Lung microvascular endothelial cell (primary cell): ENCODE data around the gene NUDT14. TPM values are rescaled to one million over a fixed set of nuclear protein-coding genes. Genes with fewer than 3 reads are reported as not detected.

Experiments used
- DNase-seq, 2 donors: peaks; one replicate each; pipeline versions ENCODE4 v3.0.0 to v3.0.0-alpha.2; 2010; ENCODE audit warnings: low read depth in 2 of 2
- total RNA-seq: library from RNA; depleted of rRNA; stranded (reverse); fragments of >200 nt; gene quantifications from 2 replicates; pipeline ENCODE4 v1.2.1, GENCODE V29; 2014

NUDT14 gene
- total RNA-seq, 1 donor from 2014 or later, result 63.7 TPM

DNA sequence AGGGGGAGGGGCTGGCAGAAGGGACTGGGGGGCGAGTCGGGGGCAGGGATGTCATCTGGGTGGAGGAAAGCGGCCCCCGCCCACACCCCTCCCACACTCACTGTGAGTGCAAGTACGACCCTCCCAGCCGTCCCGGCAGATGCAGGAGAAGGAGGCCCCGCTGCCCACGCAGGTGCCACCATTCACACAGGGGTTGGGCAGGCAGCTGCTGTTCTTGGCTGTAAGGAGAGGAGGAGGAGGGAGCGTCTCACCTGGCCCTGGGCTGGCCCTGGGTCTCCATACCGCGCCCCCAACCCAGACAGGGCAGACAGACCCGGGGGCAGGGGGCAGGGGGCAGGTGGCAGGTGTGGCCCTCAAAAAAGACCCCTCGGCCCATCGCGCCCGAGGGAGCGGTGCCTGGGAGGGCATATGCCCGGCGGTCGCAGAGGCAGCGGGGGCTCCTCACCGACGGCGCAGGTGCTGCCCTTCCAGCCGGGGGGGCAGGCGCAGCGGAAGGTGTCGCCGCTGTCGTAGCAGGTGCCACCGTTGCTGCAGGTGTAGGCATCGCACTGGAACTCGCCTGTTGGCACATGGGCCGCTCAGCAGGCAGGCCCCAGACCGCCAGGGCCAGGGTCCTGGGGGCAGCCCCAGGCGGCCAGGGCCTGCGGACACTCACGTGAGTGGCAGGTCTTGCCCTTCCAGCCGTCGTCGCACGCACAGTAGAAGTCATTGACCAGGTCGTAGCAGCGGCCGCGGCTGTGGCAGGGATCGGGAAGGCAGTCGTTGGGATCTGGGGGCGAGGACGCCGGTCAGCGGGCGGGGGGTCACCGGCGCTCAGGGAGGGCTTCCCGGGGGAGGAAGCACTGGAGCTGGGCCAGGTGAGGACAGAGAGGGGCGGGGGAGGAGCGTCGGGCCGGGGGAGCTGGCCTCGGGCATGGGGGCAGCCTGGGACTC is 33.2 kb downstream of the NUDT14 start:
- no peak for DNase-seq

DNA sequence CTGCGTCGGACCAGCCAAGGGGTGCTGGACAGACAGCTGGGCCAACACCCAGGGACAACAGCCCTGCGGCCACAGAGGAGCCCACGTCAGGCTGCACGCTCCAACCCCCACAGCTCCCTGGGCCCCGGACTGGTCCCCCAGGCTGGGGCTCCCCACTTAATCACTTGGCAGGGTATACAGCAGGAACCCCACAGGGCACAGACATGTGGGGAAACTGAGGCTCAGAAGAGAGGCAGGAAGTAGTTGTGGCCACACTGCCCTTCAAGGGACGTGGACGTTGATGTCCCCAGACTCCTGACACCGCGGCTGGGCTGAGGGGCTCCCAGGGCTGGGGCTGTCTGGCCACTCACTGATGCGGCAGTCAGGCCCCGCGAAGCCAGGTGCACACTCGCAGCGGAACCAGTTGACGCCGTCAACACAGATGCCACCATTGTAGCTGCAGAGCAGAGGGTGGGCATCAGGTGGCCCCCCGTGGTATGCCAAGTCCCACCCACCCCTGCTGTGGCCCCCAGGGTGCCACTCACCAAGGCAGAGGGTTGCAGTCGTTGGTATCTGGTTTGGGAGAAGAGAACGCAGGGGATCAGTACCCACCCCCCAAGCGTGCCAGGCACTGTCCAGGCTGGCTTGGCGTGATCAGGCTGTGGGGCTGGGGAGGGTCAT is 34.0 kb downstream of the NUDT14 start:
- no peak for DNase-seq

DNA sequence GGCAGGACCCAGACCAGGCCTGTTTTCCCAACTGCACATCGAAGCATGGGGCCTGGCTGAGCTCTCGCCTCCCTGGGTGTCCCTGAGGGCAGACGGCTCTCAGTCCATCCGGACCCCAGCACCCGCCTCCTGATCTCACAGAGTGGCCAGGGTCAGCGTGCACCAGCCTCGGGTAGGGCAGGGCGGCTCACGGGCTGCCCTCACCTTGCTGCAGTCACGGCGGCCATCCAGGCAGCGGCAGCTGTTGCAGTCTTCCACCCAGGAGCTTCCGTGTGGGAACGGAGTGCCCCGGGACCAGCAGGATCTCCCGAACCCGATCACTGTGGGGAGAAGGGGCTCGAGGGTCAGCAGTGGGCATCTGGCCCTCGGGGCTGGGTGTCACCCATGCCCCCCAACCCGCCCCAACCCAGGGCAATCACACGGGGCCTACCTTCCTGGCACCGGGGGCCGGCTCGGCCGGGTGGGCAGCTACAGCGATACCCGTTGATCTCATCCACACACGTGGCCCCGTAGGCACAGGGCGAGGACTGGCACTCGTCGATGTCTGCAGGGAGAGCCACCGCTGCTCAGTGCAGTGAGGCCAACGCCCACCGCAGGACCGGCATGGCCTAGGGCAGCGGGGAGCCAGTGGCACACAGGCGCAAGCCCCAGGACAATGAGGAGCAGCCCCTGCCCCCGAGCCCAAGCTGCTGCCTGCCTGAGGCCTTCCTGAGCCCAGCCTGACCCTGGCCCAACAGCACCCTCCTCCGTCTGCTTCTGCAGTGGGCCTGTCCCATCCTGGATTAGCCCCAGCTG is 34.7 kb downstream of the NUDT14 start:
- DNase-seq, result no peak

DNA sequence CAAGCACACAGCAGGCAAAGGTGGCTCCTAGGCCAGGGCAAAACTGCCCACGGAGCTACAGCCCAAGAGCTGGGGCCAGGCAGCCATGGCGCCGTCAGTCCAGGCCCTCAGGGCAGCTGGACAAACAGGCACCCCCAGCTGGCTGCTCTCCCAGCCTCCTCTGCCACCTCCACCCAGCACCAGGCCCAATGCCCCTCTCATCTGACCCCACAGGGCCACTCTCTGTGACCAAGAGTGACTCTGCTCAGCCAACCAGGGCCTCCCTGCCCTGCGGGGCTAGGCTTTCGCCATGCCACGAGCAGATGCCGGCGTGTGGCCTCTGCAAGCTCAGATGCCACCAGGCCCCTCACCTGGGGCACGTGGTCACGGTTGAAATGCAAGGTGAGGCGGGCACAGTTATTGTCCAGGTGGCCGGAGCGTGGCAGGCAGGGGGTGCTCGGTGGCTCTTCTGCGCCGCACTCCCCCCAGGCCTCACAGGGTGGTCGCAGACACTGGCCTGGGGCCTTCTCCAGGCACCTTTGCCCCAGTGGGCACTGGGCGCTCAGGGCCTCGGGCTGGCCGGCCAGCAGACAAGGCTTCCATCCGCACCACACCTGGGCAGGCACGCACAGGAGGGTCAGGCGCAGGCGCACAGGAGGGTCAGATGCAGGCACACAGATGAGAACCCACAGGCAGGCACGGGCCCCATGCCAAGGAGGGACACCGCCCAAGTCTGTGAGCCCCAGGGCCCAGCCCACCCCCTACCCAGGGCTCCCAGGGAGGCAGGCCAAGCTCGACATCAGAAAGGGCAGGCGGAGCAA is 35.5 kb downstream of the NUDT14 start:
- no peak for DNase-seq

DNA sequence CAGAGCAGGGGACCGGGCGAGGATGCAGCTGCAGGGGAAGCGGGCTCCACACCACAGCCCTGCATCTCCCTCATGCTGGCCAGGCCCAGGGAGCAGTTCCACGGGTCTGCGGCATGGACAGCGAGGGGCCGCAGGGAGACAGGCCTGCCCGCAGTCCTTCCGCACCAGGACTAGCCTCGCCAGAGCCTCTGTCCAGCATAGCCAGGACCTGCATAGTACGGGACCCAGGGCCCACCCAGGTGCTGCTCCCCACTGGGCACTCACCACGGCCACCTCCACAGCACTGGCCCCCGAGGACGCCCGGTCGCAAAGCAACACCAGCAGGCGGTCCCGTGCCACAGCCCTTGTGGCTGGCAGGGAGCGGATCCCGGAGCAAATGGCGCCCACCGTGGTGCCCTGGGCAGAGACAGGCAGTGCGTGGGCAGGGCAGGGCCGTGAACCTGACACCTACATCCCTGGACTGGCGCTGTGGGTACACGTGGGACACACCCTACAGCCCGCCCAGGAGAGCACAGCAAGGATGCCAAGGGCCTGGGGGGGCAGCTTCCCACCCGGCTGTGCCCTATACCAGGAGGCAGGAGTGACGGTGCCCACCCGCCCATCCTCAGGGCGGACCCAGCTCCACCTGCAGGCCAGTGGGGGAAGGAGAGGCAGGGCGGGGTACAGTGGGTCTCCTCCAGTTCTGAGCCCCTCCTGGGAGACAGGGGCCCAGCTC is 36.3 kb downstream of the NUDT14 start:
- DNase-seq, result no peak

DNA sequence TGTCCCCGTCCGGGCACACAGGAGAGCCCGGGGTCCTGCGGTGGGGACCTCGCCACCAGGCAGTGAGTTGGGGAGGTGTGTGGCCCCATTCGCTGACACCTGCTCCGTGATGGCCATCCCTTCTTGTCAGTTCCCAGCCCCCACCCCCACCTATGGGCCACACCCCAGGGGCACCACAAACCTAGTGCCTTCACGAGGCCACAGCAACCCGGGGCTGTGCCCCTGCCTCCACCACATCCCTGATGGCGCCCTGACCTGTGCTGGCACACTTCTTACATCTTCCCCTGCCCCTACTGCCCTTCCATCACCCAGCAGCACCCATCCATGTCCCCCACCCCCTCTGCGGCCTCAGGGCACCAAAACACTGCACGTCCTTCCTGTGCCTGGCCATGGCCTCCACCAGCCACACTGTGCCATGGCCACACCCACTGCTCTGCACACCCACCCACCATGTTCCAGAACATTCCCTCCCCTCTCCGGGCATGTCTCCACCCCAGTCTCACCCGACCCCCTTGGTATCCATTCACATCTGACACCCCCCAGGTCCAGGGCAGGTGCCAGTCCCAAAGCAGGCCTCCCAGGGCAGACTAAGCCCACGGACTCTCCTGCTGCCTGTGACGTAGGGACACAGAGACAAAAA is 37.0 kb downstream of the NUDT14 start:
- no peak for DNase-seq

DNA sequence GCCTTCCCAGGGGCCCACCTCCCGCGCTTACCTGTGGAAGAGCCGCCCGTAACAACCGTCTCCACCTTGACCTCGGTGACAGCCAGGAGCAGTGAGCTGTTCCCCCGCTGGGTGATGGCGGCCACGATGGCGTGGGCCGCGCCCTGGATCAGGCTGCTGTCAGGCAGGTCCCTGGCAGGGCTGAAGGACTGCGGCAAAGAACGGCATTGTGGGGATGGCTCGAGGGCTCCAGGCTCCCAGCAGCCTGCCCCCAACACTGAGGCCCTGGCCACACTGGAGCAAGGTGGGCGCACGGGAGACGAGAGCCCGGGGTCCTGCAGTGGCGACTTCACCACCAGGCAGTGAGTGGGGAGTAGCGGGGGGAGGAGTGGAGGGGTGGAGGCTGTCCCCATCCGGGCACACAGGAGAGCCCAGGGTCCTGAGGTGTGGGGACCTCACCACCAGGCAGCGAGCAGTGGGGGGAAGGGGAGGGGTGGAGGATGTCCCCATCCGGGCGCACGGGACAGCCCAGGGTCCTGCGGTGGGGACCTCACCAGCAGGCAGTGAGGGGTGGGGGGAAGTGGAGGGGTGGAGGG is 37.6 kb downstream of the NUDT14 start:
- no peak for DNase-seq

DNA sequence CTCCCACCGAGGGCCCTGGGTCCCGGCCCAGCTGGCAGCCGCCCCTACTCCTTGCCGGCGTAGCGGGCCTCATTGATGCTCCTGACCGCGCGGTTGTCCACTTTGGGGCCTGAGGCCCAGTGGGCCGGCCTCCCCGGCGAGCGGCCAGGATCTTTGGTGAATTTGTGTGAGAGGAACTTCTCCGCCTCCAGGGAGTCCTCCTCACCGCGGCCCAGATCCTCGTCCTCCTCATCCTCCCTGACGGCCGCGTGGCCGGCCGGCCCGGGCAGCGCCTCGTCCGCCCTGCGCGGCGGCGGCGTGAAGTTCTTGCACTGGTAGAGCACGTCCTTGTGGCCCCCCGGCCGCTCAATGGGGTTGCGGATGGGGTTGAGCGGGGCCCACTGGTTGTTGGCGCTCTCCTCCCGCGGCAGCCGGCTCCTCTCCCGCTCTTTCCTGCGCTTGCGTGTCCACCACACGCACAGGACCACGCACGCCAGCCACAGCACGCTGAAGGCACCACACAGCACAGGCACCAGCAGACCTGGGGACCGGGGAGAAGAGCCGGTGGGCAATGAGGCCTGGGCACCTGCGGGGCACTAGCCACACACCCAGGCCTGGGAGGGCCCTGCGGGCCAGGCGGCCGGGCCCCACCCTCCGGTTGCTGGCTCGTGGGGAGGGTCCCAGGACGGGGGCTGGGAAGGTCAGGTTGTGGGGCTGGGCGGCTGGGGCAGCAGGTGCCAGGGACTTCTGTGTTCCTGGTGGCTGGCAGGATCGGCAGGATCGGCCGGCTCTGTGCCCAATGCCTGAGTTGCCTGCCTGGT is 38.3 kb downstream of the NUDT14 start:
- no peak for DNase-seq

DNA sequence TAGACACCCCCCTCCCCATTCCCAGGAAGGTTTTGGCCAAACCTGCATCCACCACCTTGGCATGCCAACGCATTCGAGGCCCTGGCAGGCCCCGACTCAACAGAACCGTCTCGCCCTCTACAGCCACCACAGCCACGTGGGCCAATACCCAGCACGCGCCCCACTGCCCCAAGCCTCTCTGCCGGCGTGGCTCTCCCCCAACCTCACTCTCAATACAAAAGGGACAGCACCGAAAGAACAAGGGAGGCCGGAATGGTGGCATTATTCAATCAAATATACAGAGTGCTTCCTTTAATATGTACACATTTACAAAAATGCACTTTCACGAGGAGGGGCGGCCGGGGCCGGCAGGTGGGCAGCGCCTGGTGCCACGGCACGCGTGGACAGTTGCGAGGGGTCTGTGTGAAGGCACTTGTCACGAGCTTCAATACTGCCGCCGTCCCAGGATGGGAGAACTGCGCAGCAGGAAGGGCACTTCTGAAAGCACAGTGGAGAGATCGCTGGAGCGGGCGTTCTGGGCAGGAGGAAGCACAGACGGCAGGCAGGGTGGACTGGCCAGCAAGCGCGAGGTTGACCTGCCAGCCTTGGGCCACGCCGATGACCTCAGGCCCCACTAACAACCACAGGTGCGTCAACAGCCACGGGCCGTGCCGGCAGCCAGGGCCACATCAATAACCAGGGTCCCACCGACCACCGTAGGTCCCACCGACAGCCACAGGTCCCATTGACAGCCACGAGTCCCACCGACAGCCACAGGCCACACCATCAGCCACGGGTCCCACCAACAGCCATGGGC is 39.4 kb downstream of the NUDT14 start:
- DNase-seq, result no peak

DNA sequence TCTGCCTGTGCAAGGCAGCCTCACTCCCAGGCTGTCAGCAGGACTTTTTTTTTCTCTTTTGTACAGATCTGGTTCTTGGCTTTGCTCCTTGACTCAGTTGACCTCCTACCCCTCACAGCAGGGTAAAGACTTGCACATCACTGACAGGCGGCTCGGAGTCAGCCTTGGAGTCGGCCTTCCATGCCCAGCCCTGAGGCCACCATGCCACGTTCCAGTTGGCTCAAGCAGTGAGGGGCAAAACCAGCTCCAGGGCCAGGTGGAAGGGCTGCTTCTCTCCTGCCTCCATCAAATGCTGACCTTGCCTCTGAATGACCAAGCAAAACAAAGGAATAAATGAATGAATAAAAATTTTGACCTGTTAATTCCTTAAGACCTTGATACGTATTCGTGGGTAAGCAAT is 40.1 kb downstream of the NUDT14 start:
- no peak for DNase-seq

DNA sequence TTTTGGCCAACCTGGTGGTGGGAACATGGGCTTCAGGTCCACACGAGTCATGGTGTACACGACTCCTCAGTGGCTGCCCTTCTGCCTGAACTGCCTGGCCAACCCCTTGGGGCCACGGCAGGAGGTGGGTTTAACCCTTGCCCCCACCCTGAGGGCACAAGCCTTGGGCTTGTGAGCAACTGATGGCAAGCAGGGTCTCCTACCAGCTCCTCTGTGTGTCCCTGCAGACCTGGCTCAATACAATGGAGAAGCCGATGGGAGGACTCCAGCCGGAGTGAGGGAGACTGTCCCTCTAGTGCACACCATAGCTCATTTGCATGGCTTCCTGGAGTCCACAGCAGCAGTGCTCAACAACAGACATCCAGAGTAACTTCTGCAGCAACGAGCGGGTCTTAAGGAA is 40.5 kb downstream of the NUDT14 start:
- no peak for DNase-seq

DNA sequence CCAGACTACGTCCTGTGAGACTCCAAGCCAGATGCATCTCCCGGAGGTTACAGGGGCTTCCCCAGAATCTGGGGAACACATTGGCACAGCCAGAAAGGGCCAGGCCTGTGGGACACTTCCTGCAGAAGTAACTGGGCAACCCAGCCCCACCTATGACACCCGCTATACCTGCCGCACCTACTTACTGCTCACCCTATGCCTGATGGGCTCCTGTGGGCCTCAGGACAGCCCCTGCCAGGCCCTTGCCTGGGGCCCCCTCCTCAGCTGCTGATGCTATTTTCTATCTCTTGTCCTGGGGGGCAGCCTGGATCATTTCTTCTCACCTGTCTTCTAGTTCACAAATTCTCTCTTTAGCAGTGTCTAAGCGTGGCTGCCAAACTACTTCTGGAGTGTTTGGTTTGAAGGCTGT is 41.3 kb downstream of the NUDT14 start:
- no peak for DNase-seq

DNA sequence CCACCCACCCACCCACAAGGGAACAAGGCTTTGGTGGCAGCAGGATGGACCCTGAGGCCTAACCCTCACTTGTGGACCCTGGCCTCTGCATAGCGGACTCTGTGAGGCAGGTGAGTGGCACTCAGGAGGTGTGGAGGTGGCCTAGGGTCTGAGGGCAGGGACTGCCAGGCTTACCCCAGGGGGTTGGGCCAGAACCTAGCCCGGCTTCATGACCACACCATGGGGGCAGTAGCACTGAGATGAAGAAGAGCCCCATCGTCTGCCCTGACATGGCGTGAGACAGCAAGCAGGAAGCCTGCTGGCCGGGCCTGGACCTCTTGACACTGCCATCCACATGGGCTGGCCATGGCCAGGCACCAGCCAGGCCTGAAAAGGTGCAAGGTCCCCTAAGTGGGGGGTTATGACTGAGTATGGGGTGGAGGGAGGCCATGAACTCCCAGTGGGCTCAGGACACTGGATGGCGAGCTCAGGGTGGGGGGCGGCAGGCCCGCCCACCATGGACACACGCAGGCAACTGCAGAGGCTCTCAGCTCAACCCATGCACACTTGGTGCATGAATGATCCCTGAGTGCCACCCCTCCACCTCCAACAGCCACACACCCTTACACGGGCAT is 41.8 kb downstream of the NUDT14 start:
- no peak for DNase-seq

DNA sequence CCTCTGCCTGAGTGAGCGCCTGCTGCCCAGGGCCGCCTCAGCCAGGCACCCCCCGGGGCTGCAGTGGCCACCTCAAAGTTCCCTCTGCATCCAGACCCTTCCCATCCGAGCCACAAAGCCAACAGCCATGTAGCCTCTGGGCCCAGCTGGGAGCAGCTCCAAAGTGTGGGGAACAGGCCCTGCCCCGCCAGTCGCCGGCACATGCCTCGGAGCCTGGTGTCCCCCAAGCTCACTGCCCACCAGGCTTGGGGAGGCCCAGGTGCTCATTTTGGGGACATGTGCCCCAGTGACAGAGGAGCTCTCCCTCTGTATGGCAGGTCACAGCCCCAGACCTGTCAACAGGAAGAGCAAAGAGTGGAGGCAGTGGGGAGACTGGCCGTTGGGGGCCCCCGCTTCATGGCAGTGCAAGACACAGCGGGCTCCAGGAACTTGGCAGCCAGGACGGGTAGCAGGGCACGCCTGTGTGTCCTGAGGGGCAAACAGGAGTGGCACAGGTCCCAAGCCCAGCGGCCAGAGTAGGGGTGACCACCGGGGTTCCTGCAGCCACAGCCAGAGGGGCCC is 42.5 kb downstream of the NUDT14 start:
- no peak for DNase-seq

DNA sequence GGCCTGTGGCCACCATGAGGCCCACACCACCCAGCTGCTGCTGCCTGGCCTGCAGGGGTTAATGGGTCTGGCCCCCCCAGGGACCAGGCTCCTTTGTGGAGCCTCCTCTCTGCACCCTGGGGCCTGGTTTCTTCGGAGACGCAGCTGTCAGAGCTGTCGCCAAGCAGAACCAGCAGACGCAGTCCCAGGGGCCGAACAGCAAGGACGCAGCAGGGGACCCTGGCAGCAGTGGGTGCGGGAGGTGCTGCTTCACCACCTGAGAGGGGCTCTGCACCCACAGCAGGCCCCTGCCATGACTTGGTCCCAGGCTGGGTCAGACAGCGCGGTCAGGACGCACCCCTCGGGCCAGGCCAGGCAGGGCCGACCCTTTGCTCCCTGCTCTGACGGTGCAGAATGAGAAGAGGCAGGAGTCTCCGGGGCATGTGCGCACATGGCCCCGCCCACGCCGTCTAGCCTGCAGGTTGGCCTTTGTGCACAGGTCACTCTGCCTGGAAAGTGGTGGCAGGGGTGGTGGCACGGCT is 43.0 kb downstream of the NUDT14 start:
- no peak for DNase-seq

DNA sequence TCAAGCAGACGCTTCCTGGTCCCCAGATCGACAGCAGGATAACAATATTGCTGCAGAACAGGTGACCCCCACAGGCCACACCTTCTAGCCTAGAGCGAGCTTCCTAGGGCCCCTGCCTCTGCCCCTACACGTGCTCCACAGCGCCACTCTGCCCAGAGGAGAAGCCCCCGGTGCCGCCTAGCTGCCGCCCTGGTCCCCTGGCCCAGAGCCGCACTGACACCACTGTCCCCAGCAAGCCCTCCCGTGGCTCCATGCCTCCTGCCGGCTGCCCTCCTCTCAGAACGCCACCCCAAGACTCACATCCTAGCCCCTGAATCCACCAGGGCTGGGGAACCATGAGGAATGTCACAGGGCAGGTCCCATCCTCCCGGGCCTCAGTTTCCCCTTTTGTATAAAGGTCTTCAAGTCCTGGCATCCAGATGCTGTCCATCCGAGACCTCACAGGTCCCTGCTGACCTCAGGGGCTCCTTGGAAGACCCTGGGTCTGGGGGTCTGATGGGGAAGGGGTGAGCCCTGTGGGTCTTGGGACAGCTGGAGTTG is 43.6 kb downstream of the NUDT14 start:
- DNase-seq, result no peak
